Endothelial cell of umbilical vein (primary cell): Measurements from ENCODE around the gene ZNF777. TPM values are rescaled to one million over a fixed set of nuclear protein-coding genes. Genes with fewer than 3 reads are reported as not detected.

Experiments
- BruUV-seq: library from RNA; stranded (reverse); fragments of 400-500 nt; replicated peaks from 2 replicates; lab custom pipeline; 2021; lab: Mats Ljungman, UMichigan
- CTCF ChIA-PET: fragments of 300-600, 350-600 bp; sonication (Branson Sonifier 250); formaldehyde crosslinking; loops from one replicate; lab custom pipeline; 2021; ENCODE audit warnings: antibody characterized with exemption, inconsistent platforms; lab: Charles Lee
- POLR2A ChIA-PET: fragments of 300-600, 350-600 bp; sonication (Branson Sonifier 250); formaldehyde crosslinking; loops from one replicate; lab custom pipeline; 2021; ENCODE audit warnings: antibody characterized with exemption, inconsistent platforms; lab: Charles Lee
- DNase-seq: peaks from one replicate; pipeline ENCODE4 v3.0.0-alpha.2; 2011; ENCODE audit warnings: low read depth, low spot score
- FAIRE-seq: peaks from 2 replicates; lab custom pipeline; 2011; peaks lifted over from hg19 to GRCh38; lab: Jason Lieb, UNC
- H2AFZ ChIP-seq: 2 replicates; pipeline ENCODE4 v1.6.0; 2012; ENCODE audit warnings: low read depth, low read length, control low read depth, inconsistent platforms
- H3K27ac ChIP-seq: 2 replicates; pipeline ENCODE4 v1.5.1; 2011; ENCODE audit warnings: low read depth, mild to moderate bottlenecking, control low read depth, low read length, moderate library complexity; ENCODE audit not compliant: insufficient read depth
- H3K27me3 ChIP-seq, 2 experiments: 2 replicates each; pipeline versions ENCODE4 v1.6.0 to v1.6.1; 2011; ENCODE audit warnings: low read length in 2 of 2, mixed read lengths in 1 of 2; ENCODE audit not compliant: control insufficient read depth in 2 of 2, insufficient read depth in 2 of 2
- H3K36me3 ChIP-seq, 2 experiments: 2 replicates in 1 of 2; 3 replicates in 1 of 2; pipeline ENCODE4 v1.5.1; 2011; ENCODE audit warnings: low read length in 2 of 2, mild to moderate bottlenecking in 1 of 2, moderate library complexity in 1 of 2; ENCODE audit not compliant: control insufficient read depth in 2 of 2, insufficient read depth in 2 of 2; ENCODE audit errors: extremely low read depth in 1 of 2
- H3K4me1 ChIP-seq: 3 replicates; pipeline ENCODE4 v1.5.1; 2011; ENCODE audit warnings: mild to moderate bottlenecking, low read length; ENCODE audit not compliant: control insufficient read depth, insufficient read depth; ENCODE audit errors: extremely low read depth
- H3K4me2 ChIP-seq: 2 replicates; pipeline ENCODE4 v1.6.1; 2011; ENCODE audit warnings: low read length, control low read depth, mixed read lengths; ENCODE audit not compliant: insufficient read depth
- H3K4me3 ChIP-seq, 3 experiments: fragments of 200-600 bp in 1 of 3; sonication (generic), shearing (Covaris generic) in 1 of 3; replicated peaks in 1 of 3; 2 replicates each; pipeline ENCODE4 v1.5.1; 2011 to 2016; ENCODE audit warnings: control low read depth in 3 of 3, low read length in 3 of 3, mild to moderate bottlenecking in 2 of 3, inconsistent platforms in 1 of 3, low read depth in 1 of 3, moderate library complexity in 1 of 3; ENCODE audit not compliant: insufficient read depth in 1 of 3
- H3K79me2 ChIP-seq: 2 replicates; pipeline ENCODE4 v1.6.0; 2012; ENCODE audit warnings: low read length, inconsistent platforms; ENCODE audit not compliant: control insufficient read depth, insufficient read depth
- H3K9ac ChIP-seq: replicated peaks from 2 replicates; pipeline ENCODE3; 2011; ENCODE audit warnings: low read length, control low read depth; ENCODE audit not compliant: insufficient read depth; ENCODE audit errors: extremely low read depth
- H3K9me1 ChIP-seq: replicated peaks from 3 replicates; pipeline ENCODE4 v1.6.0; 2011; ENCODE audit warnings: mild to moderate bottlenecking, low read length; ENCODE audit not compliant: control insufficient read depth, insufficient read depth; ENCODE audit errors: extremely low read depth
- H3K9me3 ChIP-seq: replicated peaks from 2 replicates; pipeline ENCODE4 v1.5.1; 2012; ENCODE audit warnings: low read length, inconsistent platforms; ENCODE audit not compliant: control insufficient read depth, insufficient read depth
- H4K20me1 ChIP-seq: replicated peaks from 2 replicates; pipeline ENCODE3; 2011; ENCODE audit warnings: mild to moderate bottlenecking, low read length; ENCODE audit not compliant: control insufficient read depth, insufficient read depth; ENCODE audit errors: extremely low read depth
- CTCF ChIP-seq, 2 donors: IDR thresholded peaks; 1 replicate in 1 of 2; 2 replicates in 1 of 2; pipeline ENCODE4 v1.5.1; 2011; ENCODE audit warnings: low read length in 2 of 2, mild to moderate bottlenecking in 2 of 2, moderate library complexity in 2 of 2, control low read depth in 1 of 2, inconsistent platforms in 1 of 2, low read depth in 1 of 2; ENCODE audit not compliant: insufficient read depth in 1 of 2; ENCODE audit errors: extremely low read depth in 1 of 2
- EZH2 ChIP-seq: IDR thresholded peaks from 2 replicates; pipeline ENCODE4 v1.6.1; 2012; ENCODE audit warnings: borderline replicate concordance, low read depth, mild to moderate bottlenecking, moderate library complexity, low read length, inconsistent platforms; ENCODE audit not compliant: severe bottlenecking
- FOS ChIP-seq: IDR thresholded peaks from 2 replicates; pipeline ENCODE4 v1.6.1; 2011; ENCODE audit warnings: mild to moderate bottlenecking, low read length, moderate library complexity, borderline replicate concordance; ENCODE audit not compliant: insufficient read depth
- GATA2 ChIP-seq: IDR thresholded peaks from 2 replicates; pipeline ENCODE4 v1.7.0; 2011; ENCODE audit warnings: low read depth, mild to moderate bottlenecking, moderate library complexity, mixed read lengths, low read length; ENCODE audit not compliant: insufficient read length, insufficient read depth
- JUN ChIP-seq: IDR thresholded peaks from 2 replicates; pipeline ENCODE4 v1.6.1; 2011; ENCODE audit warnings: borderline replicate concordance, low read depth; ENCODE audit not compliant: insufficient read length, insufficient read depth
- MYC ChIP-seq: IDR thresholded peaks from one replicate; pipeline ENCODE4 v1.6.1; 2011; ENCODE audit warnings: mild to moderate bottlenecking, low read depth, low read length
- POLR2A ChIP-seq: IDR thresholded peaks from 2 replicates; pipeline ENCODE4 v1.6.1; 2012; ENCODE audit warnings: low read depth, mild to moderate bottlenecking, control low read depth, low read length
- POLR2AphosphoS5 ChIP-seq: IDR thresholded peaks from 2 replicates; pipeline ENCODE4 v1.6.1; 2012; ENCODE audit warnings: low read depth, mild to moderate bottlenecking, control low read depth, low read length, moderate library complexity; ENCODE audit not compliant: insufficient read depth
- dilution Hi-C: fragments of 300-500 bp; cut with MboI; formaldehyde crosslinking; loops from one replicate; pipeline ENCODE4 v1.15.0; 2019; ENCODE audit warnings: low sequenced_read_pairs; ENCODE audit not compliant: extremely low pct_ligation_motif_present
- intact Hi-C: fragments of 100-400 bp; cut with micrococcal nuclease; formaldehyde crosslinking; loops from one replicate; pipeline ENCODE4 v1.10.0; 2022
- polyA plus RNA-seq, 4 experiments: library from polyadenylated mRNA; depleted of rRNA in 3 of 4; stranded (reverse) in 3 of 4; unstranded in 1 of 4; fragments of >200 nt; gene quantifications; 2 replicates each; pipeline versions ENCODE4 v1.2.1 to v1.2.3, GENCODE V29; 2011 to 2012; ENCODE audit warnings: missing spikeins in 1 of 4
- total RNA-seq: library from RNA; stranded (reverse); gene quantifications from 2 replicates; pipeline ENCODE4 v1.2.3, GENCODE V29; 2021
- TF ChIP-seq, protein P1 (sequence below): IDR thresholded peaks from 2 replicates; pipeline ENCODE4 v1.6.1; 2011; ENCODE audit not compliant: insufficient read depth, insufficient read length

The ZNF777 gene
- total and polyA plus RNA-seq, 2 donors (not counting 3 experiments of a cell fraction or from before 2014, with no cell fraction given): 7.4 to 11.1 TPM

DNA sequence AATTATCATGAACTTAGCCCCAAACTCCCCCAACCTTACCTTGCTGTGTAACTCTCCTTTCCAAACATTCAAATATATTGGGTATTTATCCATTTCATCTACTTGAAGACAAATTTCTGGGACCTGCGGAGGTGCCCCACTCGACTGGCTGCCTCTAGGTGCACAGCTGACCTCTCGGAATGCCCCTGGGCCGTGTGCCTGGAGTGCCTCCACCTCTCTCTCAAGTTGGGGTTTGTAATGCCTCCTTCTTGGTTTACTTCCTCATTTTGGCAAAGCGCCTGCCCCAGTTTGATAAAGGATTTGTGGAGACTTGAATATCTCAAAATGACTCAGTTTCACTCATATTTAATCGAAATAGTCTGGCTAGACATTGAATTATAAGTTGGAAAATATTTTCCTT lies 16.6 kb downstream of the ZNF777 start:
- Histone ChIP-seq H3K9me3 (no peaks in the 10 kb centered on the region), H3K4me3 (no peak overlapping the region), H3K27ac (no peak overlapping the region), H3K9me1 (no peaks in the 10 kb centered on the region), H3K4me1 (no peaks in the 10 kb centered on the region), H3K9ac (no peak overlapping the region), H3K79me2 (no peaks in the 10 kb centered on the region), H4K20me1 (no peaks in the 10 kb centered on the region), H2AFZ (no peak overlapping the region), H3K27me3 (no peaks in the 10 kb centered on the region), H3K4me2 (no peak overlapping the region), H3K36me3 (peaks cover 5 to 10% of the 10 kb centered on the region in 2 experiments)
- no TSS peak for BruUV-seq
- ChIA-PET POLR2A (no interaction called here), CTCF (no interaction called here)
- FAIRE-seq (no peak), DNase-seq (no peak)
- intact Hi-C loops (no loop called here), dilution Hi-C loops (no loop called here)
- no peak for TF ChIP-seq POLR2A
- no peak for TF ChIP-seq GATA2
- TF ChIP-seq POLR2AphosphoS5: no peak
- no peak for TF ChIP-seq FOS
- no peak for TF ChIP-seq CTCF (IDR thresholded peaks at IDR 0.05; ENCODE audit: extremely low read depth in 1 of 2, insufficient read depth in 1 of 2, low read depth in 1 of 2, low read length in 2 of 2)
- TF ChIP-seq MYC: no peak
- no peak for TF ChIP-seq EZH2
- TF ChIP-seq, protein P1, sequence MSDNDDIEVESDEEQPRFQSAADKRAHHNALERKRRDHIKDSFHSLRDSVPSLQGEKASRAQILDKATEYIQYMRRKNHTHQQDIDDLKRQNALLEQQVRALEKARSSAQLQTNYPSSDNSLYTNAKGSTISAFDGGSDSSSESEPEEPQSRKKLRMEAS: no peak
- TF ChIP-seq JUN: no peak
